Transverse colon (tissue), 4 donors: Measurements from ENCODE around the gene IFRD1. TPM values are rescaled to one million over a fixed set of nuclear protein-coding genes. Genes with fewer than 3 reads are reported as not detected.

ENCODE experiments used
- DNase-seq: peaks from one replicate; pipeline ENCODE4 v3.0.0-alpha.2; 2019
- H3K27ac ChIP-seq, 4 donors: fragments of 200-600 bp; sonication (generic); 2 replicates each; pipeline ENCODE4 v1.5.1; 2016 to 2018; ENCODE audit warnings: inconsistent platforms in 4 of 4
- H3K27me3 ChIP-seq: fragments of 200-600 bp; sonication (generic); 2 replicates; pipeline ENCODE4 v1.5.1; 2017; ENCODE audit warnings: inconsistent platforms
- H3K36me3 ChIP-seq, 4 donors: fragments of 200-600 bp; sonication (generic); 2 replicates each; pipeline ENCODE4 v1.5.1; 2017 to 2019; ENCODE audit warnings: inconsistent platforms in 4 of 4
- H3K4me1 ChIP-seq, 4 donors: fragments of 200-600 bp; sonication (generic); 2 replicates each; pipeline ENCODE4 v1.5.1; 2017 to 2020; ENCODE audit warnings: inconsistent platforms in 4 of 4
- H3K4me3 ChIP-seq, 4 donors: fragments of 200-600 bp; sonication (generic); 1 replicate in 1 of 4; 2 replicates in 3 of 4; pipeline versions ENCODE4 v1.5.1 to v1.6.1; 2017 to 2019; ENCODE audit warnings: inconsistent platforms in 4 of 4
- H3K9me3 ChIP-seq, 2 donors: fragments of 200-600 bp; sonication (generic); 2 replicates each; pipeline ENCODE4 v1.5.1; 2017 to 2019; ENCODE audit warnings: inconsistent platforms in 2 of 2
- CTCF ChIP-seq, 5 experiments: fragments of 200-600 bp in 3 of 5; fragments of 450-650 bp in 2 of 5; sonication (generic) in 3 of 5; IDR thresholded peaks; 1 replicate in 2 of 5; 2 replicates in 3 of 5; pipeline ENCODE4 v1.5.1; 2016 to 2017; ENCODE audit warnings: antibody characterized with exemption in 5 of 5, inconsistent platforms in 3 of 5, mild to moderate bottlenecking in 2 of 5, moderate library complexity in 1 of 5
- EP300 ChIP-seq: sonication (generic); formaldehyde crosslinking; IDR thresholded peaks from one replicate; pipeline ENCODE4 v1.6.1; 2017; ENCODE audit warnings: antibody characterized with exemption, low read depth
- POLR2A ChIP-seq: fragments of 450-650 bp; IDR thresholded peaks from one replicate; pipeline ENCODE4 v1.6.1; 2016; ENCODE audit warnings: antibody characterized with exemption, mild to moderate bottlenecking, moderate library complexity
- POLR2AphosphoS5 ChIP-seq, 3 donors: sonication (generic); formaldehyde crosslinking; IDR thresholded peaks; one replicate each; pipeline ENCODE4 v1.6.1; 2016; ENCODE audit warnings: antibody characterized with exemption in 3 of 3
- WGBS, 2 donors: methylation state at CpG; one replicate each; pipeline ENCODE4 v1.1.5; 2018; ENCODE audit warnings: low coverage in 1 of 2; 5-methylcytosine and 5-hydroxymethylcytosine counted together
- in situ Hi-C, 4 donors: fragments of 200-750 bp; cut with MboI; loops; one replicate each; pipeline versions ENCODE4 v1.15.0 to v1.15.1; 2017; ENCODE audit warnings: low sequenced_read_pairs in 3 of 4, low pct_ligation_motif_present in 1 of 4, low pct_unique_long_range_greater_than_20kb in 1 of 4
- intact Hi-C: fragments of 100-400 bp; cut with DNase I; formaldehyde crosslinking; loops from one replicate; pipeline ENCODE4 v1.15.1; 2023; ENCODE audit warnings: low total_unique reads
- total RNA-seq, 4 donors: library from RNA; depleted of rRNA; stranded (reverse); fragments of >200 nt; gene quantifications; one replicate each; pipeline ENCODE4 v1.1.0, GENCODE V29; 2016

Gene IFRD1
- total RNA-seq, 4 donors from 2014 or later = 23.3 to 92.7 (median 52.0) TPM

DNA sequence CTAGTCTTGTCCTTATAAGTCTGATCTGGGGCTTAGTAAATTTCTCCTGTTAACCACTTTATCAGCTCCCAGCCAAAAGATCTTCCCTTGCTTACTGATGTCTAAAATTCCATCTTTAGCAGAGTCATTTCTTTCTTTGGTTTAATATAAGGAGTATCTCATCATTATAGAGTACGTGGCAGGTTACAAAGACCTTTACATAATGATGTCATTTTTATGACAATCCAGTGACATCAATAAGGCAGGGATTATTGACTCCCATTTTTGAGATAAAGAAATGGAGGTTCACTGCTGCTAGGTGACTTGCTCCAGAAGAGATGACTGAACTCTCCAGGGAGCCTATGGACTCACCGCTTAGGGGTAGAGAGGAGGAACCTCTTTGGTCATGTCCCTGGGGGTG, 8.1 kb upstream of the IFRD1 start:
- TF ChIP-seq CTCF (IDR thresholded peaks at IDR 0.05) (no peak), POLR2A (no peak), EP300 (no peak), POLR2AphosphoS5 (IDR thresholded peaks at IDR 0.05) (no peak)
- Histone ChIP-seq H3K4me1 (no peaks in the 10 kb centered on the region), H3K27ac (no peak overlapping the region), H3K9me3 (no peaks in the 10 kb centered on the region), H3K27me3 (no peaks in the 10 kb centered on the region), H3K4me3 (no peak overlapping the region), H3K36me3 (no peaks in the 10 kb centered on the region)
- WGBS, 2 donors = 93% methylated on average over 2 of the region's 2 CpGs; no CpG with 5 or more reads in 1 of the 2 donors
- intact Hi-C loops = no loop called here
- DNase-seq = no peak
- in situ Hi-C loops = no loop called here

DNA sequence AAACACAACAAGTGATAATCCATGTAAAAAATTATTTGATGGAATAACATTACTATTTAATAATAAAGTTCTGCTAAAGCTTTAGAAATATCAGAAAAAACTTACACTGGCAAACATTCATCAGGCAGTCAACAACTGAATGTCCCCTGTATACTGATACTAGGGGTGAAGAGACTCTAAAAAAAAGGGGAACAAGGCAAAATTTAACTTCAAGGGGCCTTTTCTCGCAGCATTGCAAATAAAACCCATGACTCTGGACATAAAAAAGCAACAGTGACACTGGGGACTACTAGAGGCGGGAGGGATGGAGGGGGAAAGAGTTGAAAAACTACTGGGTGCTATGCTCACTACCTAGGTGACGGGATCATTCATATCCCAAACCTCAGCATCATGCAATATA, 5.8 kb upstream of the IFRD1 start:
- intact Hi-C loops = no loop called here
- 75 to 92% methylated on average over 3 of the region's 3 CpGs for WGBS, 2 donors
- DNase-seq = no peak
- Histone ChIP-seq H3K36me3 (no peaks in the 10 kb centered on the region), H3K4me3 (no peak overlapping the region), H3K27ac (no peak overlapping the region), H3K27me3 (no peaks in the 10 kb centered on the region), H3K9me3 (no peaks in the 10 kb centered on the region), H3K4me1 (peaks cover 0 to 12% (median 9%) of the 10 kb centered on the region in 4 donors)
- TF ChIP-seq POLR2A (no peak), CTCF (IDR thresholded peaks at IDR 0.05) (no peak), POLR2AphosphoS5 (IDR thresholded peaks at IDR 0.05) (no peak), EP300 (no peak)
- in situ Hi-C loops = no loop called here

DNA sequence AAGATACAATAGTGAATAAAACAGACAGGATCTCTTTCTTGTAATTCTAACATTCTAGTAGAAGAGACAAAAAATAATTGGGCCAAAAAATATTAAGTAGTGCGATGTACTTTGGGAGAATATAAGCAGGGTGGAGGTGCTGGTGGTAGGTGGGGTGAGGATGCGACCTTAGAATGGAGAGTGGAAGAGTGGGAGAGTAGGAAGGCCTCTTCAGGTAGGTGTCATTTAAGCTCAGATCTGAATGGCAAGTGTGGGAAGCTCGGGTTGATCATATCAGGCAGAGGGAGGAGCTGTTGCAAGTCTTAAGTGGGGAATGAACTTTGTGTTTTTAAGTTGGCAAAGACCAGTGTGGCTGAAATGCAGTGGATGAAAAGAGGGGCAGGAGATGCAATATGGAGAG, 3.8 kb upstream of the IFRD1 start:
- Histone ChIP-seq H3K9me3 (no peaks in the 10 kb centered on the region), H3K36me3 (no peaks in the 10 kb centered on the region), H3K4me3 (no peak overlapping the region), H3K27ac (no peak overlapping the region), H3K4me1 (peaks cover 0 to 13% (median 11%) of the 10 kb centered on the region in 4 donors), H3K27me3 (no peaks in the 10 kb centered on the region)
- in situ Hi-C loops = no loop called here
- 80 to 83% methylated on average over 3 of the region's 3 CpGs for WGBS, 2 donors
- DNase-seq = no peak
- TF ChIP-seq POLR2AphosphoS5 (IDR thresholded peaks at IDR 0.05) (no peak), EP300 (no peak), POLR2A (no peak), CTCF (IDR thresholded peaks at IDR 0.05) (no peak)
- intact Hi-C loops = no loop called here

- Histone ChIP-seq H3K4me3 (no peak overlapping the region), H3K4me1 (peaks cover 0 to 22% (median 14%) of the 10 kb centered on the region in 4 donors), H3K27me3 (no peaks in the 10 kb centered on the region), H3K27ac (no peak overlapping the region), H3K9me3 (no peaks in the 10 kb centered on the region), H3K36me3 (no peaks in the 10 kb centered on the region)
- intact Hi-C loops (no loop called here), in situ Hi-C loops (no loop called here)
- no peak for DNase-seq
- WGBS, 2 donors = 81 to 95% methylated on average over 3 of the region's 3 CpGs
- TF ChIP-seq EP300 (no peak), POLR2A (no peak), CTCF (IDR thresholded peaks at IDR 0.05) (no peak), POLR2AphosphoS5 (IDR thresholded peaks at IDR 0.05) (no peak)
Observed at GRCh38 chr7:112447406-112447805, 2.9 kb upstream of the IFRD1 start.
